Progenitor cell of endocrine pancreas (in vitro differentiated cells): Measurements from ENCODE around the gene MAGEH1. TPM values are rescaled to one million over a fixed set of nuclear protein-coding genes. Genes with fewer than 3 reads are reported as not detected.
A peak's percentile ranks its signal among the peaks of the same experiment; 100 is the strongest.

Experiments used
- DNase-seq: peaks from one replicate; pipeline ENCODE4 v3.0.0; 2021; ENCODE audit warnings: low spot score; ENCODE audit not compliant: unreplicated experiment
- H3K27ac Mint-ChIP-seq: 2 replicates; pipeline ENCODE4 v1.8.0; 2021; ENCODE audit warnings: mild to moderate bottlenecking, moderate library complexity, mixed read lengths
- H3K27me3 Mint-ChIP-seq: 2 replicates; pipeline ENCODE4 v1.8.0; 2021; ENCODE audit warnings: mixed read lengths
- H3K36me3 Mint-ChIP-seq: 2 replicates; pipeline ENCODE4 v1.8.0; 2022; ENCODE audit warnings: mixed read lengths; ENCODE audit not compliant: insufficient read depth
- H3K4me1 Mint-ChIP-seq: 2 replicates; pipeline ENCODE4 v1.8.0; 2021; ENCODE audit warnings: low read depth, mixed read lengths
- H3K4me3 Mint-ChIP-seq: 2 replicates; pipeline ENCODE4 v1.8.0; 2021; ENCODE audit warnings: low read depth, mild to moderate bottlenecking, moderate library complexity, mixed read lengths
- H3K9me3 Mint-ChIP-seq: 2 replicates; pipeline ENCODE4 v1.8.0; 2021; ENCODE audit warnings: low read depth, mixed read lengths
- CTCF ChIP-seq: fragments of 200-600 bp; sonication (generic); IDR thresholded peaks from one replicate; pipeline ENCODE4 v1.5.0; 2021; ENCODE audit warnings: antibody characterized with exemption, mild to moderate bottlenecking; ENCODE audit not compliant: unreplicated experiment
- microRNA-seq: library from miRNA; unstranded; fragments of <30 nt; microRNA quantifications from one replicate; pipeline ENCODE4 v1.1.0, GENCODE V29; 2020; ENCODE audit warnings: borderline number of aligned reads; ENCODE audit not compliant: unreplicated experiment
- total RNA-seq: library from RNA; stranded (reverse); gene quantifications from 2 replicates; pipeline ENCODE4 v1.2.1, GENCODE V29; 2021

Gene MAGEH1
- total RNA-seq, 1 donor from 2014 or later: 33.6 TPM

- TF ChIP-seq CTCF: no peak
- Mint-ChIP-seq H3K27me3 (no peaks in the 10 kb centered on the region), H3K4me1 (no peaks in the 10 kb centered on the region), H3K4me3 (peak within 1 kb of the TSS; percentile 89), H3K36me3 (peaks cover 2% of the 10 kb centered on the region), H3K9me3 (peaks cover 7% of the 10 kb centered on the region), H3K27ac (peak within 1 kb of the TSS; percentile 99)
- DNase-seq: no peak
Measured at GRCh38 chrX:55489314-55490009, 37.5 kb downstream of the MAGEH1 start, which contains the start of gene USP51. Gene USP51 (minus strand): TSS chrX:55489848. CDS start chrX:55488939, 909 bp downstream.

DNA sequence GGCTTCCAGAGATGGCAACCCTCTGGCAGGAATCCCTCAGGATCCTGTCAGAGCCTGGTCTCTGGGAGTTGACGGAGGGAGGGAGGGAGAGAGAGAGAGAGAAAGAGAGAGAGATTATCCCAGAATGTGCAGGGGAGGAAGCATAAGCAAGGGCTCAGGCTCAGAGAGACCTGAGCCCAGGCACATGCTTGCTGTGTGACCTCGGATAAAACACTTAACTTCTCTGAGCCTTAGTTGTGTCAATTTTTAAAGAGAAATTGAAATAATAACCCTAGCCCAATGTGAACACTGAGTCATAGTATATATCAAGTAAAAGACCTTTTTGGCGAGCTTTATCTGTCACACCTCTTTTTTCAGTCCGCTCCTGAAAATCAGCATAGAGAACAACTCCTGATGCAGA, 38.2 kb downstream of the MAGEH1 start:
- no peak for DNase-seq
- Mint-ChIP-seq H3K36me3 (no peaks in the 10 kb centered on the region), H3K4me1 (no peaks in the 10 kb centered on the region), H3K27me3 (no peaks in the 10 kb centered on the region), H3K4me3 (peak overlapping the region; percentile 89), H3K27ac (peak overlapping the region; percentile 99), H3K9me3 (peaks cover 4% of the 10 kb centered on the region)
- TF ChIP-seq CTCF: no peak

DNA sequence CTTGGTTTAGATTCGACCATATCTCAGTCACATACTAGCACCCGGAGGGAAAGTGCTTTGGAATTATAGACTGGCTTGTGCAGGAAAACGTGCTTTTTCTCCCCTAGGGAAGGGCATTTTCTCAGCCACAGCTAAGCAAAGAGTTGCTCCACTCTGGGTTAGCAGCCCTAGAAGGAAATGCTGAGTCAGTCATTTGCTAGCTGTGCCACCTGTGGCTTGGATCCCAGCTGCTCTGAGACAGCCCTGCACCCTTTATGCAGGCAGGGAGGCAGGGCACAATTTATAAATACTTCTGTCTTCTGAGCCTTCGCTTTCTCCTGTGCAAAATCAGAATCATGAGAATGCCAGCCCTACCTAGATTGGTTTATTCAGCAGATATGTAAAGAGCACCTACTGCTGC, 39.0 kb downstream of the MAGEH1 start:
- no peak for DNase-seq

More for the DNA sequence above, 39.0 kb downstream of the MAGEH1 start:
- no peak for TF ChIP-seq CTCF
- Mint-ChIP-seq H3K4me1 (no peaks in the 10 kb centered on the region), H3K9me3 (peaks cover 4% of the 10 kb centered on the region), H3K27ac (no peak overlapping the region), H3K4me3 (no peak overlapping the region), H3K27me3 (no peaks in the 10 kb centered on the region), H3K36me3 (no peaks in the 10 kb centered on the region)

Small RNAs within 50 kb of the gene (microRNA-seq; reads per million reads assigned to microRNA genes)
- not detected for gene MIR4536-1
- gene MIR4536-2: not detected

Other genes starting within 250 kb of the MAGEH1 start
- not detected in 2 replicates for gene PAGE5, start 231.8 kb upstream of the MAGEH1 start, total RNA-seq
- gene PAGE3, start 187.2 kb upstream of the MAGEH1 start, total RNA-seq: not detected in 2 replicates
- 8.1 and 8.6 TPM in 2 replicates for gene USP51, start 37.7 kb downstream of the MAGEH1 start, total RNA-seq
- gene FOXR2, start 171.3 kb downstream of the MAGEH1 start, total RNA-seq: not detected in 2 replicates